ENCODE measurements around the gene ADGRL1.

- TF ChIP-seq ARNTL (CRISPR knock-in tag; IDR thresholded peaks at IDR 0.05; ENCODE audit: borderline replicate concordance, low read depth) (no peak), ZFP3 (CRISPR knock-in tag; IDR thresholded peaks at IDR 0.05) (no peak)
These were observed 85.5 kb downstream of the ADGRL1 start for GRCh38 chr19:14120497-14120780.
